Psoas muscle (tissue), 8 donors: ENCODE measurements around the gene USP6. TPM values are rescaled to one million over a fixed set of nuclear protein-coding genes. Genes with fewer than 3 reads are reported as not detected.
"Not testable (repeated sequence)": the region's sequence is repeated elsewhere in the genome, so short reads cannot be mapped to it uniquely, and the experiment has no call there.

Experiments used
- ATAC-seq, 4 donors: fragments of 200-7000 bp; cut with Tn5 transposase; one replicate each; pipeline ENCODE4 v1.9.1; 2020; ENCODE audit warnings: moderate library complexity in 3 of 4, mild to moderate bottlenecking in 2 of 4
- DNase-seq, 2 donors: peaks; one replicate each; pipeline ENCODE4 v3.0.0-alpha.2; 2020
- H3K27ac ChIP-seq: fragments of 200-600 bp; one replicate; pipeline ENCODE4 v1.8.0; 2022
- H3K27me3 ChIP-seq, 3 donors: fragments of 200-600 bp in 1 of 3; one replicate each; pipeline versions ENCODE4 v1.6.1 to v1.8.0; 2013 to 2022; ENCODE audit warnings: low read length in 2 of 3, mild to moderate bottlenecking in 2 of 3, moderate library complexity in 1 of 3; ENCODE audit not compliant: insufficient read depth in 3 of 3
- H3K36me3 ChIP-seq, 2 donors: fragments of 200-600 bp in 1 of 2; one replicate each; pipeline versions ENCODE4 v1.6.1 to v1.8.0; 2013 to 2022; ENCODE audit warnings: low read depth in 1 of 2, mild to moderate bottlenecking in 1 of 2, moderate library complexity in 1 of 2; ENCODE audit not compliant: insufficient read depth in 1 of 2
- H3K4me1 ChIP-seq: fragments of 200-600 bp; one replicate; pipeline ENCODE4 v1.8.0; 2022
- H3K4me3 ChIP-seq: fragments of 200-600 bp; one replicate; pipeline ENCODE4 v1.8.0; 2022; ENCODE audit warnings: mild to moderate bottlenecking
- H3K9me3 ChIP-seq: fragments of 200-600 bp; one replicate; pipeline ENCODE4 v1.8.0; 2022
- CTCF ChIP-seq: fragments of 200-600 bp; IDR thresholded peaks from one replicate; pipeline ENCODE4 v1.8.0; 2022; ENCODE audit warnings: antibody characterized with exemption
- WGBS, 3 donors: extraction: QIAGEN DNeasy Blood & Tissue Kit; methylation state at CpG; one replicate each; pipeline versions ENCODE4 v1.1.6 to v1.1.7; 2013; 5-methylcytosine and 5-hydroxymethylcytosine counted together
- intact Hi-C, 2 donors: fragments of 100-400 bp; cut with DNase I; formaldehyde crosslinking; loops; one replicate each; pipeline versions ENCODE4 v1.11.0 to v1.14.2; 2022
- polyA plus RNA-seq, 3 donors: library from polyadenylated mRNA; stranded (reverse); fragments of 200-250 nt; gene quantifications; one replicate each; pipeline ENCODE4 v1.2.3, GENCODE V29; 2013
- total RNA-seq, 4 donors: library from RNA; stranded (reverse); fragmentation: NEBNext Ultra II Directional in 2 of 4; extraction: Animal tissue kit (Norgen Biotek cat#: 25700) in 2 of 4; gene quantifications; one replicate each; pipeline versions ENCODE4 v1.2.1 to v1.2.4, GENCODE V29; 2021 to 2023
- donor health status: healthy with polysubstance abuse.
- donor health status: DM: no; HTN: no; CAD: no; lungs with moderate emphysema.
- donor health status: Bipolar disorder and iron deficiency.
- donor health status: healthy.
- donor health status: DM: yes; HTN: yes; CAD: no.
- donor health status: DM: no; HTN: no; CAD: no.
- donor health status: DM: no; HTN: no; CAD: no.
- donor health status: DM: yes; HTN: yes; CAD: no.

The USP6 gene
- total and polyA plus RNA-seq, 7 donors: 0.05 to 3.2 (median 0.40) TPM

GRCh38 chr17:5209396-5209795 is 93.6 kb downstream of the USP6 start:
- ATAC-seq: no peak
- Histone ChIP-seq H3K9me3 (no peaks in the 10 kb centered on the region), H3K4me3 (no peak overlapping the region), H3K27ac (no peak overlapping the region), H3K27me3 (no peaks in the 10 kb centered on the region), H3K4me1 (no peaks in the 10 kb centered on the region), H3K36me3 (peaks cover 0 to 17% of the 10 kb centered on the region in 2 donors)
- WGBS, 3 donors: 87 to 96% (median 92%) methylated on average over 3 of the region's 3 CpGs
- DNase-seq: no peak
- TF ChIP-seq CTCF: no peak
- intact Hi-C loops: no loop called here

GRCh38 chr17:5210091-5210490 is 94.3 kb downstream of the USP6 start:
- no peaks in the 10 kb centered on the region for H3K9me3 ChIP-seq
- no peaks in the 10 kb centered on the region for H3K4me1 ChIP-seq
- WGBS, 3 donors: 86 to 89% (median 87%) methylated on average over 5 of the region's 5 CpGs
- no peak overlapping the region for H3K4me3 ChIP-seq
- H3K27me3 ChIP-seq: no peaks in the 10 kb centered on the region
- intact Hi-C loops: no loop called here
- no peak overlapping the region for H3K27ac ChIP-seq
- TF ChIP-seq CTCF: no peak
- ATAC-seq: no peak
- H3K36me3 ChIP-seq: peaks cover 0 to 20% of the 10 kb centered on the region in 2 donors
- no peak for DNase-seq

- Histone ChIP-seq H3K9me3 (no peaks in the 10 kb centered on the region), H3K27ac (no peak overlapping the region), H3K36me3 (peaks cover 4 to 27% of the 10 kb centered on the region in 2 donors), H3K27me3 (no peaks in the 10 kb centered on the region), H3K4me3 (no peak overlapping the region), H3K4me1 (no peaks in the 10 kb centered on the region)
- DNase-seq: no peak
- 92 to 94% (median 93%) methylated on average over 8 of the region's 8 CpGs for WGBS, 3 donors
- no peak for ATAC-seq
- no peak for TF ChIP-seq CTCF
- intact Hi-C loops: no loop called here
Observed at GRCh38 chr17:5210614-5211252, 94.9 kb downstream of the USP6 start.

- H3K36me3 ChIP-seq: peaks cover 5 to 34% of the 10 kb centered on the region in 2 donors
- H3K4me3 ChIP-seq: no peak overlapping the region
- no peak for DNase-seq
- 92 to 94% (median 92%) methylated on average over 7 of the region's 7 CpGs for WGBS, 3 donors
- H3K4me1 ChIP-seq: no peaks in the 10 kb centered on the region
- H3K9me3 ChIP-seq: no peaks in the 10 kb centered on the region
- no peak overlapping the region for H3K27ac ChIP-seq
- no peak for TF ChIP-seq CTCF
- intact Hi-C loops: no loop called here
- no peaks in the 10 kb centered on the region for H3K27me3 ChIP-seq
- ATAC-seq: no peak
Observed at GRCh38 chr17:5211458-5211857, 95.6 kb downstream of the USP6 start.

GRCh38 chr17:5217562-5217961 is 101.7 kb downstream of the USP6 start:
- H3K27me3 ChIP-seq, H3K4me3 ChIP-seq, H3K4me1 ChIP-seq, DNase-seq, H3K27ac ChIP-seq, H3K9me3 ChIP-seq, ATAC-seq, intact Hi-C loops: not testable (repeated sequence)
- peaks cover 7 to 38% of the 10 kb centered on the region in 2 donors for H3K36me3 ChIP-seq
- WGBS, 3 donors: 86 to 100% (median 95%) methylated on average over 3 to 4 of the region's 5 CpGs
